Adipose tissue (tissue), 3 donors: Measurements from ENCODE around the gene TAGLN. TPM values are rescaled to one million over a fixed set of nuclear protein-coding genes. Genes with fewer than 3 reads are reported as not detected.

Experiments
- H3K27ac ChIP-seq: one replicate; pipeline ENCODE4 v1.5.1; 2013; ENCODE audit warnings: low read depth, low read length
- WGBS, 3 donors: extraction: QIAGEN DNeasy Blood & Tissue Kit; methylation state at CpG; one replicate each; pipeline ENCODE4 v1.1.7; 2013; 5-methylcytosine and 5-hydroxymethylcytosine counted together
- polyA plus RNA-seq, 3 donors: library from polyadenylated mRNA; stranded (reverse); fragments of 200-250 nt; gene quantifications; one replicate each; pipeline ENCODE4 v1.2.3, GENCODE V29; 2013
- donor health status: healthy with polysubstance abuse.
- donor health status: Bipolar disorder and iron deficiency.
- donor health status: healthy.

Gene TAGLN
- polyA plus RNA-seq, 3 donors: 106 to 1,292 (median 1,213) TPM

- no peak overlapping the region for H3K27ac ChIP-seq
- 91 to 94% (median 92%) methylated on average over 24 to 26 of the region's 26 CpGs for WGBS, 3 donors
Observed at GRCh38 chr11:117191680-117192400, 7.3 kb upstream of the TAGLN start.

- 95 to 96% (median 96%) methylated on average over 15 to 17 of the region's 17 CpGs for WGBS, 3 donors
- no peak overlapping the region for H3K27ac ChIP-seq
Observed at GRCh38 chr11:117192401-117192875, 6.7 kb upstream of the TAGLN start.

- 93 to 95% (median 94%) methylated on average over 13 to 15 of the region's 15 CpGs for WGBS, 3 donors
- no peak overlapping the region for H3K27ac ChIP-seq
Observed at GRCh38 chr11:117193130-117194020, 5.8 kb upstream of the TAGLN start.

- H3K27ac ChIP-seq: no peak overlapping the region
- 71 to 87% (median 74%) methylated on average over 5 of the region's 5 CpGs for WGBS, 3 donors
Observed at GRCh38 chr11:117194267-117194666, 4.9 kb upstream of the TAGLN start.

GRCh38 chr11:117195258-117195657 lies 3.9 kb upstream of the TAGLN start:
- H3K27ac ChIP-seq: no peak overlapping the region
- WGBS, 3 donors: 46 to 91% (median 84%) methylated on average over 4 of the region's 4 CpGs

DNA sequence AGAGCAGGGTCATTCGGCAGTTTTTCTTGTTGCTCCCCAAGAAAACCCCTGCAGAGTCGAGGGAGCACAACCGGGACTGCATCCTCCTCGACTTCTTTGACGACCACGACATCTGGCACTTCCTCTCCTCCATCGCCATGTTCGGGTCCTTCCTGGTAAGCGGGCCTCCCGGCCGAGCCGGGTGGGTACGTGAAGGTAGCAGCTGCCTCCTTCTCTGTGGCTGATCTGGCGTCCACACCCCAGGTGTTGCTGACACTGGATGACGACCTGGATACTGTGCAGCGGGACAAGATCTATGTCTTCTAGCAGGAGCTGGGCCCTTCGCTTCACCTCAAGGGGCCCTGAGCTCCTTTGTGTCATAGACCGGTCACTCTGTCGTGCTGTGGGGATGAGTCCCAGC lies 3.4 kb upstream of the TAGLN start:
- WGBS, 3 donors: 71 to 89% (median 87%) methylated on average over 19 of the region's 19 CpGs
- no peak overlapping the region for H3K27ac ChIP-seq

DNA sequence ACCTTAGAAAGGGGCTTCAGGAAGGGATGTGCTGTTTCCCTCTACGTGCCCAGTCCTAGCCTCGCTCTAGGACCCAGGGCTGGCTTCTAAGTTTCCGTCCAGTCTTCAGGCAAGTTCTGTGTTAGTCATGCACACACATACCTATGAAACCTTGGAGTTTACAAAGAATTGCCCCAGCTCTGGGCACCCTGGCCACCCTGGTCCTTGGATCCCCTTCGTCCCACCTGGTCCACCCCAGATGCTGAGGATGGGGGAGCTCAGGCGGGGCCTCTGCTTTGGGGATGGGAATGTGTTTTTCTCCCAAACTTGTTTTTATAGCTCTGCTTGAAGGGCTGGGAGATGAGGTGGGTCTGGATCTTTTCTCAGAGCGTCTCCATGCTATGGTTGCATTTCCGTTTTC lies 2.2 kb upstream of the TAGLN start:
- 91 to 96% (median 95%) methylated on average over 7 of the region's 7 CpGs for WGBS, 3 donors
- no peak overlapping the region for H3K27ac ChIP-seq

DNA sequence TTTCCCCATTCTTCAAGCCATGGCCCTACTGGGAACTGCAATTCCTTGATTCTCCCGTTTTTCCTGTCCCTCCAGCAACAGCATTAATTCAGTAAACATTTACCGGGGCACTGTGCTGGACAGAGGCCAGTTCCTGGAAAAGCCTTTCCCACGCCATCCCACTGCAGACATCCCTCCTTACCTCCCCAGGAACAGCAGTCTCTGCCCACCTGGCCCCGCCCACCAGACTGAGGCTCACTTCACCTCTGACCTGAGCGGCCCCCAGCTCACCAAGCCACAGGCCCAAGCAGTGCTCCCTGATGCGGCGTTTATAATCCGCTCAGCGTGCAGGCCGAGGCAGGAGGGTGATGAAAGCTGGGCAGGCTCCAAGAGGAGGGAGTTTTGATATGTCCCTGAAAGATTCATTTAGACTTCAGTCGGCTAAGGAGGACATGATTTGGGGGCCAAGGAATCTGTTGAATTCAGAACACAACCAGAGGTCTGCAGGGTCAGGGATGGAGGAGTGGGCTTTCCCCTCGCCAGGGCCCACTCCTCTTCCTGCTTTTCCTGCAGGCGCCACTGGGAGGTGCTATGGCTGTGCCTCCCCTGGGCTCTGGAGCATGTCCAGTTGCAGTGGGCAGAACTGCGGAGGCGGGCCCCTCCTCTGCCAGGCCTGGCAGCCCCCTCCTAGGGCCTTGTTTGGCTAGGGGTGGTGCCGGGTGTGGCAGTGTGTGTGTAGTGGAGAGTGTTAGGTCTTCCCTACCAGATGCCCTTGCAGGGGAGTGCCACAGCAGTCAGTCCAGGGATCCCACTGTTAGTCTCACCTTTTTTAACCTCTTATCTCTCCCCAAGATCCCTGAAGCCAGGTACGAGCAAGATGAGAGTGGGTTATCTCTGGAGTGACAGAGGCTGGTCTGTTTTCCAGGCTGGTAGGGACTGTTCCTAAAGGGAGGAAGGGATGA lies 1.4 kb upstream of the TAGLN start:
- WGBS, 3 donors: 51 to 71% (median 60%) methylated on average over 15 to 17 of the region's 17 CpGs
- H3K27ac ChIP-seq: no peak overlapping the region

DNA sequence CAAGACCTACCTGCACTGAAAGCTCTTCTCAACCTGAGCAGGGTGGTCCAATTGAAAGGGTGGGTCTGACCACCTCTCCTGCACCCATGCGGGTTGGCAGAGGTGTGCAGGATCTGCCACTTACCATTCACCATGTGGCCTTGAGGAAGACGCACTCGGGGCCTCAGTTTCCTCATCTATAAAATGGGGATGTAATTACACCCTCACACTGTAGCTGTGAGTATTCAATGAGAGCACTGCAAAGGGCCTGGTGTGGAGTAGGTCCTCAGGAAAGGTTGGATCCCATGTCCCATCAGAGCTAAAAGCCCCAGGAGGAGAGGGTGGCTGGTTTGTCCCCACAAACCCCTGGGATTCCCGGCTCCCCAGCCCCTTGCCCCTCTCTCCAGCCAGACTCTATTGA lies 557 bp upstream of the TAGLN start:
- 73 to 84% (median 77%) methylated on average over 3 to 4 of the region's 4 CpGs for WGBS, 3 donors
- no peak overlapping the region for H3K27ac ChIP-seq

DNA sequence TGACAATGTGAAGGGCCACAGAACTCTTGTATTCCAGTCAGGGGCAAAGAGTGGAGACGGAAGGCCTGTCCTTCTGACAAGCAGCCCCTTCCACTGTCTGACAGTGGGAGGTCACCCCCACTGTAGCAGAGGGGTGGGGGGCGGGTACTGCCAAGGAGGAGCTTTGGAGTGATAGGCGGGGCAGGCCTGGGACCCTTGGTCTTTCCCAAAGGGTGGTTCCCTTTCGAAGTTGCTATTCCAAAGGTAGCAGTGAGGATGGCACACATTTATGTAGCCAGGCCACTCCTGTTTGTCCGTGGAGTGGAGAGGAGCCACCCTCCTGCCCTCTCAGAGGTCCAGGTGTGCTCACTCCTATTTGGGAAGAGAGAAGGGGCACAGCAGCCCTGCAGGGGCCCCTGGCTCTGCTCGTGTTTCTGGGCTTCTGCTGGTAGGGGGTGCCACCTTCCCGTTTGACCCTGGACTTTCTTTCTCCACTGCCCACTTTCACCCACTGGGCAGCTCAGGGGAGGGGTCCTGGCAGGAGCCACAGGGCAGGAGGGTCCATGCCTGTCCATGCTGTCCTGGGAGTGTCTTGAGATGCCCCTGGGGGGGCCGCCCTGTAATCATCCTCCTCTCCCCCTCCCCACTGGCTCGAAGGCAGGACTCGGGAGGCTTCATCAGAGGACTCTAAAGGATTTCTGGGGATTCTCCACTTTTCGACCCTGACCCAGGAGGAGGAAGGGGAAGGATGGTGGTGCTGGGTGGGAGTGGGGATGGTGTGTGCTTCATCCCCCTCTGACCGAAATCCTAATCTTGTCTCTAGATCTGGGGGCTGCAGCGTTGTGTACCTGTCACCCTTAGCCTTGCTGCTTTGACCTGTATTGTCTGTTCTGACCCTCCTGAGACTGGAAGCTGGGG lies 994 bp downstream of the TAGLN start:
- peak overlapping the region; percentile 78 for H3K27ac ChIP-seq
- WGBS, 3 donors: 60 to 68% (median 63%) methylated on average over 13 of the region's 13 CpGs

GRCh38 chr11:117200813-117201657 lies 1.9 kb downstream of the TAGLN start:
- peak overlapping the region; percentile 58 for H3K27ac ChIP-seq
- 64 to 80% (median 75%) methylated on average over 12 of the region's 12 CpGs for WGBS, 3 donors

GRCh38 chr11:117201658-117202305 lies 2.6 kb downstream of the TAGLN start:
- peak overlapping the region; percentile 19 for H3K27ac ChIP-seq
- 56 to 65% (median 57%) methylated on average over 14 of the region's 14 CpGs for WGBS, 3 donors

DNA sequence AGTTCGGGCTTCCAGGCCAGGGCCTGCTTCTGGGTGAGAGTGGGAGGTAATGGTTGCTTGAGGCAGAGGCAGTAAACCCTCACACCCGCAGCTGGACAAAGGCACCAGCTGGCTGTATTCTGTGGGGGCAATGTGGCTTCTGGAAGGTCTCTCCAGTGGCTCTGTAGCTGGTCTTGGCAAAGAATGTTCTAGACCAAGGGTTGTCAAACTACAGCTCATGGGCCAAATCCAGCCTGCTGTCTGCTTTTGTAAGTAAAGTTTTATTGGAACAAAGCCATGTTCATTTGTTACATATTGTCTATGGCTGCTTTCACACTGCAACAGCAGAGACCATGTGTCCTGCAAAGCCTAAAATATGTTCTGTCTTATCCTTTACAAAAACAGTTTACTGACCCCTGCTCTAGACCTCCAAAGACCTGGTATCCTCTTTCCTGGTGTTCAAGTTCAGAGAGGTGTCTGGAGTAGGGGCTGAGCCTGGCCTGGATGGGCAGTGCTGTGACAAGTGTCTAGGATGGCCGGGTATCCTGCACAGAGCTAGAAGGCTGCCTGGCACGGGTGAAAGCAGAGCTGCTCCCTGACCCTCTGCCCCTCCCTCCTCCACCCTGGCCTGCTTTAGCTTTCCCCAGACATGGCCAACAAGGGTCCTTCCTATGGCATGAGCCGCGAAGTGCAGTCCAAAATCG lies 3.4 kb downstream of the TAGLN start:
- 81 to 84% (median 83%) methylated on average over 7 of the region's 7 CpGs for WGBS, 3 donors
- no peak overlapping the region for H3K27ac ChIP-seq

- 94 to 97% (median 96%) methylated on average over 10 of the region's 10 CpGs for WGBS, 3 donors
- H3K27ac ChIP-seq: no peak overlapping the region
Observed at GRCh38 chr11:117203069-117203407, 3.9 kb downstream of the TAGLN start.

GRCh38 chr11:117204283-117205080 lies 5.3 kb downstream of the TAGLN start:
- 81 to 87% (median 81%) methylated on average over 16 to 17 of the region's 17 CpGs for WGBS, 3 donors

More at GRCh38 chr11:117204283-117205080, 5.3 kb downstream of the TAGLN start:
- no peak overlapping the region for H3K27ac ChIP-seq
